ENCODE measurements around the gene DDC.
"Not testable (repeated sequence)": the region's sequence is repeated elsewhere in the genome, so short reads cannot be mapped to it uniquely, and the experiment has no call there.

Gene DDC

GRCh38 chr7:50519350-50519749, 45.9 kb downstream of the DDC start:
- not testable (repeated sequence) for DNase-seq (ENCODE audit: low read depth in 2 of 2)

DNA sequence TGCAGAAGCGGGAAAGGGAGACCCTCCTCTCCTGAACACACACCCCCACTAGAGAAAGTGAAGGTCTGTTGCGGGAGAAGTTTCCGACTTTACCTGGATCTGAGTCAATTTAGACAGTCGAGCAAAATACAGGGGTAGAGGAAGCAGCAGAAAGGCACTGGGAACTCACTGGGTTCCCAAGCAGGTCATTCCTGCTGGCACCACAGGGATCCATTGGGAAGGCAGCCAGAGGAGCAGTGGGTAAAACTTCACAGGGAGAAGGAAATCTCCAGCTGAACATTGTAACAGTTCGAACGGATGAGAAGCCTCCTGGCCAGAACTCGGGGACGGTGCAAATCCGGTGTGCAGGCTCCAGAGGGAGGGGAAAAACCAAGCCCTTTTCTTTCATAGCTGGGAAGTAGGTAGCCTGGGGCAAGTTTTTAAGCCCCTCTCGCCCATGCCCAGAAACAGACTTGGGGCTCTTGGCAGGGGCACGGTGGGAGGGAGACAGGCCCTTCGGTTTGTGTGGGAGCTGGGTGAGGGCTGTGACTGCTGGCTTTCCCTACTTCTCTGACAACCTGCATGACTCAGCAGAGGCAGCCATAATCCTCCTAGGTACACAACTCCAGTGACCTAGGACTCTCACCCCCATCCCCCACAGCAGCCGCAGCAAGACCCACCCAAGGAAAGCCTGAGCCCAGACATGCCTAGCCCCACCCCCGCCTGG, 51.9 kb downstream of the DDC start:
- no peak for DNase-seq (ENCODE audit: low read depth in 2 of 2)

DNA sequence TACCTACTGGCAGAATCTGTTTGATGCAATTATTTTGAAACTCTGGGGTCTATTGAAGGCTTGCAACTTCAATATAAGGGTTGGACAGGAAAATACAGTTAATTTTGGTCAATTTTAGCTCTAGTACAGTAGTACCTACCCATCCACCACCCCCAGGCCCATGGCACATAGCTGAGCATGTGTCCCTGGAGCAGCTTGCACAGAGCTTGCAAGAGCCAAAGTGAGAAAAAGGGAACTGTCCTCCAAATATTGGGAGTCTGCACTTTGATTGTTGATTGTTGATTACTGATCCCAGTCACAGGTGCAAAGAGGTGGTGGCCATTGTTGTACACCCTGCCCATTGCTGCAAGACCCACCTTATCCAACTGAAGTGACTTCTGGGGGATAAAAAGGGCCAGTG, 52.8 kb downstream of the DDC start:
- no peak for DNase-seq (ENCODE audit: low read depth in 2 of 2)

DNA sequence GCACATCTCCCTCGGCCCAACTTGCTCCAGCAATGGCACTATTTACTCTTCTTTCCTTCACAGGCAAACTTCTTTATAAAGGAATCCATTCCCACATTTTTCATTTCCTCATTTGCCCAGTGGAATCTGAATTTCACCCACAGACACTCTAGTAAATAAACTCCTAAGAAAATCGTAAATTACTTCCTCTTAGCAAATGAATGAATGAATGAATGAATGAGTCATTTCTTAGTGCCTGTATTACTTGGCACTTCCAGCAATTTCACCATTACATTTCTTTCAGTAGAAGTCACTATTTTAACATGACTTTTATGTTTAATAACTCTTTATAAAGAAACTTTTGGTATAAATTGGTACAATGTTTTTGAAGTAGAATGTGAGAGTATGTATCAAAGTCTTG, 55.7 kb downstream of the DDC start:
- no peak for DNase-seq (ENCODE audit: low read depth in 2 of 2)

DNA sequence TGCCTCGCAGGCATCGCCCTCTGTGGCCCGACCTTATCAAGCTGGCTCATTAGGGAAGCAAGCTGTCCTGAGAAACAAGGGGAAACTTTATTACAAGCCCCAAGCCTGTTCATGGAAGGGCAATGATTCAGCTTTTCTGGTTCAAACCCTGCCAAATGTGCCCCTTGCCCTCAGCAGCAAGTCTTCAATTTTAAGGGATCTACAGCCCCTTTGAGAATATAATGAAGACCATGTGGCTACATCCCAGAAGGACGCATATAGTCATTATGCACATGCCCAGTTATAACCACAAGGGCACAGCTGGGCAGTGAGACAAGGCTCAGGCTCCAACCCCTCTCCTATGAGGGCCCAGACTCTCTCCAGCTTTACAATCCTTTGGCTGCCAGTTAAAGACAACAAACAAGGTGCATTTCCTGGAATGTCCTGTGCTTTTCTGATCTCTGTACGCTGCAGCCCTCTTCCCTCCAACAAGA, 56.7 kb downstream of the DDC start:
- DNase-seq (ENCODE audit: low read depth in 2 of 2), result no peak

DNA sequence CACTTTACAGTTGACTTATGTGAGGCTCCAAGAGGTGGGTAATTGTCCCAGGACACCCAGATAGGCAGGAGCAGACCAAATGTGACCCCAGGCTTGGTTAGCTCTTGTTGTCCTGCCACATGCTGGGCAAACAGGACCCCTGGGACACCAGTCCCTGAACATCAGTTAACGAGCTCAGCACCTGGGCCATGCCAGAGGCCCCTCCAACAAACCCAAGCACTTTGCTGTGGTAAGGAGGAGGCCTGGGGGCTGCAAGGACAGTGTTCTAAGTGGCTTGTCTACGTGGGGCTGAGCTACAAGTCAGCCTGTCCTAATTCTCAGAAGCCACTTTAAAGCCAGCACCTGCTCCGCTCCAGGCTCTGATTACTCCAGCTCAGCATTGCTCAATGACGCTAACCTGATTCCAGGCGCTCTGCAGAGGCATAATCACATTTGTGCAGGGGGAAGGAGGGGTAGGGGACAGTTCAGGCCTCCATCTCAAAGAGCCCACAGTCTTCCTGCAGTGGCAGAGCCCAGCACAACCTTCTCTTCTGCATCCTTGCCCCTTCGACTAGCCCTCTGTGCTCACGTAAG, 57.2 kb downstream of the DDC start:
- no peak for DNase-seq (ENCODE audit: low read depth in 2 of 2)

DNA sequence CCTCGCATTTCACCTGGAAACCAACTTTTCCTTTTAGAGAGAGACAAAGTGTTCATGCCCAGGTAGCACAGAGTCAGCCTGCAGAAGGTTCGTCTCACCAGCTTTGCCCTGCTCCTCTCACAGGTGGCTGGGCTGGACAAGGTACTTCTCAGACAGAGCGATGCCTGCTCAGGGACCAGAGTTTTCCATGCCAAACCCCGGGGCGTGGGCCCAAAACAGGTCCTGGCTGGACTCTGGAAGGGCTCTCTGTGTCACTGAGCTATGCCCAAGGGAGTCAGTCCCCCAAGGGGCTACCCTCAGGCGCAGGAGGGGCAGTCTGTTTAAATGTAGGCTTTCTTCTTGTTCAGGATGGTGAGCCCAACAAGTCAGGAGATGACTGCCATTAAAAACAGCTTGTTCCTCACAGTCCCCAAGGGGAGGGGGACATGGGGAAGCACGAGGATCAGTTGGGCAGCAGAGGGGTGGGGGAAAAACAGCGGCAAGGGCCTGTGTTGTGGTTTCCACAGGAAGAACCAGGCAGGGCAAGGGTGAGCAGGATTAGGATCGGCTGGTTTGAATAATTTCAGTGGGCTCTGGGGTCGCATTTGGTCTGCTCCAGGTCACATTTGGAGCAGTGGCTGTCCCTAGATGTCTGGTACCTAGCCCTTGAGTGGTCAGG, 59.5 kb downstream of the DDC start:
- DNase-seq (ENCODE audit: low read depth in 2 of 2), result no peak

GRCh38 chr7:50504646-50505546, 60.3 kb downstream of the DDC start:
- no peak for DNase-seq (ENCODE audit: low read depth in 2 of 2)

DNA sequence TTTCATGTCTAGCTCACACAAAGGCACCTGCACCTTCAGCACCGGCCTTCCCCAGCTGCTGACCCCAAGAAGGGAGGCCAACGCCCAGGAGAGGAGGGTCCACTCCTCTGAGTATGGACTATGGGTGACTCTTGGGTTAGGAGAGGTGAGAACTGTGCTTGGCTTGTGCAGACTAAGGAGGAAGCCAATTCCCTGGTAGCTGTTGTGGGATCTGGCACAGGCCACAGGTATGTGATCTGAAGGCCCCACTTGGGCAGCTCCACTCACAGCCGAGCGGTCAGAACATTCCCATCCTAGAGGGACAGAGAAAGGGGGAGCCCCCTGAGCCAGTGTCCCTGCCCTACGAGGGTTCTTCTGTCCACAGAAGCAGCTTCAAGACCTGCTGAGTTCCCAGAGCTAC, 62.3 kb downstream of the DDC start:
- no peak for DNase-seq (ENCODE audit: low read depth in 2 of 2)

DNA sequence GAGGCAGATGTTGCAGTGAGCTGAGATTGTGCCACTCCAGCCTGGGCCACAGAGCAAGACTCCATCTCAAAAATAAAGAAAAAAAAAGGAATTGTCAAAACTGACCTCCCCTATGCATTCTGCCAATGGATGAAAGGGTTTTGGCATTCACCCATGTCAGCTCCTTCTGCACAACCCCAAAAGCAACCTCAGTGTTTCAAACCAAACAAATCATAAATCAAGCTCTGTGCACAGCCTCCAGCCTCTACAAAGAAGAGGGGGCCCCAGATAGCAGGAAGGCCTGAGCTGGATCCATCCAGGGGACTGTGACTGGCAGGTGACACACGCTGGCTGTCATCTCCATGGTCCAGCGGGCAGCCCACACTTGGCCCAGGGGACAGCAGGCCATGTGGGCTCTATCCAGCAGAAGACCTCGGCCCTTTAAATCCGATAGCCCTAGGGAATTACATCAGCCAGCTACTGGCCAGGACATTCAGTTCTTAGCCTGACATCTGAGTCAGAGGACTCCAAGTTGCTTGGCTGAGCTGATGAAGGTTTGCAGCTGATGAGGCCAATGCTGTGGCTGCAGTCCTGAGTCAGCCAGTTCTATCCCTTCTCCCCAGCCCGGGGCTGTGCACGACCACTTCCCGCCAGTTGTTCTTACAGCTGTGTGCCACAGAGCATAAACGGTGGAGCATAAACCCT, 63.1 kb downstream of the DDC start:
- DNase-seq (ENCODE audit: low read depth in 2 of 2), result no peak

DNA sequence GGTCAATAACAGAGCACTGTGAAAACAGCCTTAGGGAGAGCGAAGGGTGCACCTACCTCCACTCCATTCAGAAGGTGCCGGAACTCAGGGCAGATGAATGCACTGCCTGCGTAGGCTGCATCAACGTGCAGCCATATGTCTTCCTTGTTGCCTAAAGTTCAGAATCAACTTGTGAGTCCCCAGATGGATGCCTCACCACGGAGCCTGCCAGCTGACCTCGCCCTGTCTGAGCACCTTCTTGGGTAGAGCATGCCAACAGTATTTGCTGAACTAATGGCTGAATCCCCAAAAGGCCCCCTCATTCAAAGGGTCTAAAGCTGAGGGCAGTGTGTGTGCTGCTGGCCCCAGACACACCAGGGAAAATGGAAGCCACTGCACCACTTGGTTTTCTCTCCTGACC, 66.1 kb downstream of the DDC start:
- DNase-seq (ENCODE audit: low read depth in 2 of 2), result no peak

DNA sequence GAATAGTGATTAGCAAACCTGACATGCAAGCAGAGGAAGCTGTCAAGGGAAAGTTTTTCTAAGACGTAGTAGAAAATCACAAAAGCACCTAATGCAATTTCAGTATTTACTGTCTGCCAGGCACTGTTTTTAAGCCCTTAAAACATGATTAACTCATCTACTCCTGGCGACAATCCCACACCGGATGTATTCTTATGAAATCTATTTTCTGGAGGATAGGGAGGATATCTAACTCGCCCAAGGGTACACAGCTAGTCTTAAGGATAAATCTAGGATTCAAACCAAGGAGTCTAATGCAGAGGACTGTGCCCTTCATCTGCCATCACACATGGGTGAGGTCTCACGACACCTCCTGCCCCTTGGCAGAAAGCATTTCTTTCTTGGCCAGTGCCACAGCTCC, 67.2 kb downstream of the DDC start:
- no peak for DNase-seq (ENCODE audit: low read depth in 2 of 2)

- DNase-seq (ENCODE audit: low read depth in 2 of 2), result no peak
Measured at GRCh38 chr7:50497068-50497642, 68.0 kb downstream of the DDC start.

DNA sequence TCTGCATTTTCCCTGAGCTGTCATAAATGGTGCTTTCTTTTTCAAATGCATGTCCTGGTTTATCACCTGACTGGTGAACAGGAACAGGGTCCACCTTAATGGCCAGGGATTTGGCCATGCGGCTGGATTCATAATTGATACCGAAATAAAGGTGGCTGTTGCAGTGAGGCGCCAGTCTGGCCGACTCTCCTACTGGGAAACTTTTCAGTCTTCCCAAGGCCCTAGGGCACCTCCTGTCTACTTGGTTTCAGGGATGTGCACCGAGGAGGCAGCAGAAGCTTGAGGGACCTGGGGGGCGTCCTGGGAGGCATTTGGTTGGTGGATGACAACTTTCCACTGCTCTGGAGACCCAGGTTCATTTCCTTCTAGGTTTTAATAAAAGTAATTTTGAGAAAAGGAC, 68.6 kb downstream of the DDC start:
- no peak for DNase-seq (ENCODE audit: low read depth in 2 of 2)

DNA sequence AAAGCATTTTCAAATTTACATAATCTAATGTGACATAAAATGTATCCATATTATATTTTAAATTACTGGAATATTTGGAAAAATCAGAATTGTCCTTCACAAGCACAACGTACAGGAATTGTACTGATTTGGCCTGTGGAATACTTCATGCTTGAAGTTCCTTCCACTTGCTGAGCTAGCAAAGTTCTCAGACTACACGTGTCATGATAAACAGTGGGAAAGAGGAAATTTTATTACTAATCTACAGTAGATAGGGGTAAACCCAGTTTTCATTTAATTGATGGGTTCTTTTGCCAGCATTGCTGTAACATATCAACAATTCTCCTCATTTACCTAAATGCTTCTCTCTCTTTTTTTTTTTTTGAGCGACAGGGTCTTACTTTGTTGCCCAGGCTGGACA, 69.5 kb downstream of the DDC start:
- DNase-seq (ENCODE audit: low read depth in 2 of 2), result no peak

DNA sequence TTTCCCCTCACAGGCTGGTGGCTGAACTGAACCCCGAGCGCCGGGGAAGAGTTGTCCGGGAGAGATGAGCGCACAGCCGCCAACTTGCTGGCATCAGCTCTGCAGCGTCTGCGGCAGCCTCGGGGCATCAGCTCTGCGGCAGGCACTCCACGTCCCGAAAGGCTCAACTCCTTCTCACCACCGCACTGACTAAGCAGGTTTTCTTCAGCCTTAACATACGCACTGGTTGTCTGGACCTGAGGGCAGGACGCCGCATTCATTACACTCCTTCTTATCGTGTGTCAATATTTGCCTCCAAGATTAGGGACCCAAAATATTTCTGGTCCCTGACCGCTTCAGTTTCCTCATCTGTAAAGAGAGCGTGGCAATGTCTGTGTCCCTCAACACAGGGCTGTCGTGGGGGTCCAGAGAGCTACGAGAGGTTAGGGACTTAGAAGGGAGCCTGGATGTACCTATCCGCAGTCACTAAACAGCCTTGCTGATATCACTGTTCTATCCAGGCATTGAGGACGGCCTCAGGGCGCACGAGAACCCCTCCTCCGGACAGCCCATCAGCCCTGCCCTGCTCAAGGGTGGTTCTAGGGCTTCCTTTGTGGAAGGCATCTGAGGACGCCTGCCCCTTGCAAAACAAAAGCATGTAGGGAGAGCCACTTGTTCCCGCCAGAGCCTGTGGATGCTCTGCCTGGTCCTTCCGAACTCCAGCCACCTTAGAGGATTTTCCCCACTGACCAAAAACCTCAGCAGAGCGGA, 72.3 kb downstream of the DDC start:
- DNase-seq (ENCODE audit: low read depth in 2 of 2), result no peak

DNA sequence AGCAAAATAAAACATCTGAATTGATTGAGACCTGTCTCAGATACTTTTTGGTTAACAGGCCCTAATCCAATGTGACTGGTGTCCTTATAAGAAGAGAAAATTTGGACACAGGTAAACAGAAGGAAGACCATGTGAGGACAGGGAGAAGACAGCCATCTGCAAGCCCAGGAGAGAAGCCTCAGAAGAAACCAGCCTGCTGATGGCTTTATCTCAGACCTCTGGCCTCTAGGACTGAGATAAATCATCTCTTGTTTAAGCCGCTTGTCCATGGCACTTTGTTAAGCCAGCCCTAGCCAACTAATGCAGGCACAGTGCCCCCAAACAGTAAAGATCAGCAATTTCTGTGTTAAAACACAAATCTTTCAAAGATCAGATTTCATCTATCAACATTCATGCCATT, 73.3 kb downstream of the DDC start:
- no peak for DNase-seq (ENCODE audit: low read depth in 2 of 2)

DNA sequence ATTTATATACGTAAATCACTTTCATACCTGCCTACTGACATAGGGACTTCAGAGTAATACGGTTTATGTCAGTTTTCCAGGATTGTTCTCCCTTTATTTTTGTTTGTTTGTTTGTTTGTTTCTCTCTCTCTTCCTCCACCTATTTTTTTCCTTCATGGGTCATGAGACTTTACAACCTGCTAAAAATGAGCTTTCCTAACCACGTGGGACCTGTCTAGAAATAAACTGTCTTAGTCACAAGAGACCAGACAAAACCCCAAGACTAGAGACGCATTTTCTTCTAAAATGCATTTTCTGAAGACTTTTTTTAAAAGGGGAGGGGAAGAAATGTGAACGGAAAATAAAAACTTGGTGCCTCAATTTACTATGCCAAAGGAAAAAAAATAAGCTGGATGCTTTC, 74.0 kb downstream of the DDC start:
- DNase-seq (ENCODE audit: low read depth in 2 of 2), result no peak

DNA sequence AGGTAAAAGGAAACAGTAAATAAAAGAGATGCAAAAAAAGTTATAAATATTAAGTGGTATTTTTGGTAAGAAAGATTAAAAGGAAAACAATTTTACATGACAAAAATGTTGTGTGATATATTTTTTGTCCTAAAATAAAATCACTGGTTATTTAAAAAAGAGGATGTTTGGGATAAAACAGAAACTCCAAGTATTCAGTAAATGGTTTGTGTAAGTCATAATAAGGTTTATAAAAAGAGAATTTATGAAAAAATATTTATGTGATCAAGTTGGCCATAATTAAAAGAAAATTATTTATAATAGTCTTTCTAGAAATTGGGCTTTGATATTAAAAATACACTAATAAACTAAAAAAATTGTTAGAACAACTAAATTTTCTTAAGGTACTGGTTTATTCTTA, 76.8 kb downstream of the DDC start:
- no peak for DNase-seq (ENCODE audit: low read depth in 2 of 2)

GRCh38 chr7:50486512-50486911, 78.7 kb downstream of the DDC start:
- no peak for DNase-seq (ENCODE audit: low read depth in 2 of 2)

GRCh38 chr7:50481867-50482266, 83.3 kb downstream of the DDC start:
- no peak for DNase-seq (ENCODE audit: low read depth in 2 of 2)
